H9 (cell line): Measurements from ENCODE around the gene RANBP3. TPM values are rescaled to one million over a fixed set of nuclear protein-coding genes. Genes with fewer than 3 reads are reported as not detected.

Experiments
- DNase-seq: peaks from one replicate; pipeline ENCODE4 v3.0.0-alpha.2; 2017
- H2AFZ ChIP-seq: one replicate; pipeline ENCODE4 v1.6.1; 2013; ENCODE audit warnings: mild to moderate bottlenecking, low read length, control low read depth, moderate library complexity
- H2AK5ac ChIP-seq: 2 replicates; pipeline ENCODE4 v1.6.1; 2013; ENCODE audit warnings: low read length, control low read depth, mixed read lengths; ENCODE audit not compliant: insufficient read length
- H2BK120ac ChIP-seq: one replicate; pipeline ENCODE4 v1.6.1; 2013; ENCODE audit warnings: low read depth, mild to moderate bottlenecking, low read length, control low read depth, inconsistent platforms; ENCODE audit not compliant: poor library complexity, severe bottlenecking
- H2BK12ac ChIP-seq: 2 replicates; pipeline ENCODE4 v1.6.1; 2013; ENCODE audit warnings: low read length, control low read depth, mixed read lengths, low read depth; ENCODE audit not compliant: insufficient read length
- H2BK15ac ChIP-seq: 2 replicates; pipeline ENCODE4 v1.6.1; 2013; ENCODE audit warnings: low read depth, low read length, control low read depth
- H2BK20ac ChIP-seq: one replicate; pipeline ENCODE4 v1.6.1; 2013; ENCODE audit warnings: low read depth, mild to moderate bottlenecking, low read length, control low read depth, inconsistent platforms; ENCODE audit not compliant: poor library complexity, severe bottlenecking
- H2BK5ac ChIP-seq: 2 replicates; pipeline ENCODE4 v1.6.1; 2013; ENCODE audit warnings: low read length, control low read depth, mixed read lengths; ENCODE audit not compliant: insufficient read length
- H3K14ac ChIP-seq: 2 replicates; pipeline ENCODE4 v1.6.1; 2013; ENCODE audit warnings: low read length, control low read depth; ENCODE audit not compliant: insufficient read depth
- H3K18ac ChIP-seq: 2 replicates; pipeline ENCODE4 v1.6.1; 2013; ENCODE audit warnings: low read depth, mild to moderate bottlenecking, mixed read lengths, low read length, control low read depth; ENCODE audit not compliant: insufficient read length
- H3K23ac ChIP-seq: 2 replicates; pipeline ENCODE4 v1.6.1; 2013; ENCODE audit warnings: low read length, control low read depth, mixed read lengths, low read depth; ENCODE audit not compliant: insufficient read length
- H3K23me2 ChIP-seq: 2 replicates; pipeline ENCODE4 v1.6.1; 2013; ENCODE audit warnings: low read depth, mild to moderate bottlenecking, mixed read lengths, low read length, control low read depth; ENCODE audit not compliant: insufficient read length, poor library complexity, severe bottlenecking
- H3K27ac ChIP-seq: 2 replicates; pipeline ENCODE4 v1.5.1; 2013; ENCODE audit warnings: low read length, control low read depth, mixed read lengths, low read depth; ENCODE audit not compliant: insufficient read length
- H3K27me3 ChIP-seq: 2 replicates; pipeline ENCODE4 v1.6.1; 2013; ENCODE audit warnings: low read length, control low read depth, inconsistent platforms; ENCODE audit not compliant: insufficient read depth
- H3K4ac ChIP-seq: 2 replicates; pipeline ENCODE4 v1.6.1; 2013; ENCODE audit warnings: low read depth, mild to moderate bottlenecking, control low read depth, inconsistent platforms, low read length, moderate library complexity
- H3K4me1 ChIP-seq: 2 replicates; pipeline ENCODE4 v1.6.1; 2013; ENCODE audit warnings: low read length, control low read depth, inconsistent platforms; ENCODE audit not compliant: insufficient read depth
- H3K4me2 ChIP-seq: 2 replicates; pipeline ENCODE4 v1.6.1; 2013; ENCODE audit warnings: low read length, control low read depth, mixed read lengths; ENCODE audit not compliant: insufficient read length, insufficient read depth
- H3K56ac ChIP-seq: 2 replicates; pipeline ENCODE4 v1.6.1; 2013; ENCODE audit warnings: low read depth, mild to moderate bottlenecking, mixed read lengths, low read length, control low read depth; ENCODE audit not compliant: insufficient read length
- H3K79me1 ChIP-seq: 2 replicates; pipeline ENCODE4 v1.6.1; 2013; ENCODE audit warnings: low read depth, mild to moderate bottlenecking, moderate library complexity, low read length, control low read depth, inconsistent platforms; ENCODE audit not compliant: insufficient read depth, poor library complexity, severe bottlenecking
- H3K79me2 ChIP-seq: 2 replicates; pipeline ENCODE4 v1.6.1; 2013; ENCODE audit warnings: low read length, control low read depth, inconsistent platforms; ENCODE audit not compliant: insufficient read depth
- H3K9ac ChIP-seq: 2 replicates; pipeline ENCODE4 v1.6.1; 2013; ENCODE audit warnings: low read length, control low read depth, mixed read lengths; ENCODE audit not compliant: insufficient read length; ENCODE audit errors: extremely low read depth
- H3K9me3 ChIP-seq: one replicate; pipeline ENCODE4 v1.6.1; 2013; ENCODE audit warnings: low read depth, low read length, inconsistent platforms; ENCODE audit not compliant: control insufficient read depth
- H3T11ph ChIP-seq: one replicate; pipeline ENCODE4 v1.6.1; 2013; ENCODE audit warnings: mild to moderate bottlenecking, low read length, control low read depth, inconsistent platforms
- H4K20me1 ChIP-seq: one replicate; pipeline ENCODE4 v1.6.1; 2013; ENCODE audit not compliant: control insufficient read depth, insufficient read length, insufficient read depth
- H4K5ac ChIP-seq: 2 replicates; pipeline ENCODE4 v1.6.1; 2013; ENCODE audit warnings: low read depth, mild to moderate bottlenecking, mixed read lengths, low read length, control low read depth; ENCODE audit not compliant: insufficient read length
- H4K8ac ChIP-seq: replicated peaks from 2 replicates; pipeline ENCODE4 v1.6.1; 2013; ENCODE audit warnings: low read length, control low read depth, mixed read lengths, low read depth; ENCODE audit not compliant: insufficient read length
- H4K91ac ChIP-seq: 2 replicates; pipeline ENCODE4 v1.6.1; 2013; ENCODE audit warnings: low read depth, mild to moderate bottlenecking, moderate library complexity, mixed read lengths, low read length, control low read depth; ENCODE audit not compliant: insufficient read length
- H3K27ac Mint-ChIP-seq, 3 experiments: 2 replicates in 2 of 3; 3 replicates in 1 of 3; pipeline ENCODE4 v1.8.0; 2020 to 2021; ENCODE audit warnings: mixed read lengths in 3 of 3, mild to moderate bottlenecking in 1 of 3, moderate library complexity in 1 of 3
- H3K27me3 Mint-ChIP-seq: 2 replicates; pipeline ENCODE4 v1.8.0; 2021; ENCODE audit warnings: low read depth, mild to moderate bottlenecking, moderate library complexity, mixed read lengths
- H3K36me3 Mint-ChIP-seq, 3 experiments: 2 replicates in 2 of 3; 3 replicates in 1 of 3; pipeline ENCODE4 v1.8.0; 2020 to 2021; ENCODE audit warnings: low read depth in 3 of 3, mixed read lengths in 3 of 3; ENCODE audit not compliant: insufficient read depth in 1 of 3
- H3K4me1 Mint-ChIP-seq, 2 experiments: 2 replicates each; pipeline ENCODE4 v1.8.0; 2020; ENCODE audit warnings: mixed read lengths in 2 of 2
- H3K4me3 Mint-ChIP-seq, 2 experiments: 2 replicates in 1 of 2; 3 replicates in 1 of 2; pipeline ENCODE4 v1.8.0; 2020 to 2021; ENCODE audit warnings: mild to moderate bottlenecking in 2 of 2, mixed read lengths in 2 of 2, moderate library complexity in 1 of 2
- H3K9me3 Mint-ChIP-seq, 2 experiments: 2 replicates in 1 of 2; 3 replicates in 1 of 2; pipeline ENCODE4 v1.8.0; 2020; ENCODE audit warnings: mild to moderate bottlenecking in 2 of 2, mixed read lengths in 2 of 2, moderate library complexity in 1 of 2
- CTCF ChIP-seq: fragments of 200-600 bp; sonication (generic); conservative IDR thresholded peaks from 3 replicates; pipeline ENCODE4 v1.8.0; 2021; ENCODE audit warnings: antibody characterized with exemption, mild to moderate bottlenecking
- WGBS: extraction: QIAGEN DNeasy Blood & Tissue Kit; methylation state at CpG from one replicate; pipeline ENCODE4 v1.1.7; 2013; ENCODE audit warnings: missing lambda C conversion rate, low lambda C conversion rate, mixed read lengths; ENCODE audit not compliant: insufficient read length; ENCODE audit errors: extremely low coverage; 5-methylcytosine and 5-hydroxymethylcytosine counted together
- total RNA-seq: library from RNA; stranded (reverse); gene quantifications from 2 replicates; pipeline ENCODE4 v1.2.1, GENCODE V29; 2021

The RANBP3 gene
- total RNA-seq, 1 experiment from 2014 or later: 86.5 TPM

GRCh38 chr19:5923356-5923755 lies 54.6 kb downstream of the RANBP3 start:
- H2AFZ ChIP-seq: no peak overlapping the region
- peaks cover 42 to 89% (median 81%) of the 10 kb centered on the region in 3 experiments for H3K36me3 Mint-ChIP-seq
- H3K4ac ChIP-seq: no peak overlapping the region
- no peaks in the 10 kb centered on the region for H3K27me3 Mint-ChIP-seq
- no peaks in the 10 kb centered on the region for H3K23me2 ChIP-seq
- no peak overlapping the region for H2BK120ac ChIP-seq
- no peak overlapping the region for H3K9ac ChIP-seq
- no peak overlapping the region for H3K4me2 ChIP-seq
- H4K91ac ChIP-seq: no peak overlapping the region
- no peaks in the 10 kb centered on the region for H3K4me1 ChIP-seq
- H2BK20ac ChIP-seq: no peak overlapping the region
- H3K79me1 ChIP-seq: no peaks in the 10 kb centered on the region
- H4K8ac ChIP-seq: no peak overlapping the region
- no peak overlapping the region for H2BK15ac ChIP-seq
- no peak overlapping the region for H2AK5ac ChIP-seq
- no peaks in the 10 kb centered on the region for H3K9me3 Mint-ChIP-seq
- no peak for DNase-seq
- H2BK5ac ChIP-seq: no peak overlapping the region
- no peak overlapping the region for H3T11ph ChIP-seq
- no peak for TF ChIP-seq CTCF
- peaks cover 3% of the 10 kb centered on the region for H4K20me1 ChIP-seq
- H3K14ac ChIP-seq: no peak overlapping the region
- no peak overlapping the region for H3K4me3 Mint-ChIP-seq
- H3K79me2 ChIP-seq: no peaks in the 10 kb centered on the region
- no peak overlapping the region for H2BK12ac ChIP-seq
- whole genome bisulfite sequencing: no CpG with 5 or more reads among the region's 16 CpGs
- no peak overlapping the region for H3K27ac Mint-ChIP-seq
- H3K56ac ChIP-seq: no peak overlapping the region
- H3K23ac ChIP-seq: no peak overlapping the region
- H3K18ac ChIP-seq: no peak overlapping the region
- H4K5ac ChIP-seq: no peak overlapping the region
- no peak overlapping the region for H3K27ac ChIP-seq
- H3K27me3 ChIP-seq: no peaks in the 10 kb centered on the region
- H3K4me1 Mint-ChIP-seq: no peaks in the 10 kb centered on the region
- H3K9me3 ChIP-seq: no peaks in the 10 kb centered on the region
